ENCODE results near the gene ZNF496. TPM values are rescaled to one million over a fixed set of nuclear protein-coding genes. Genes with fewer than 3 reads are reported as not detected.

The ZNF496 gene
- total and polyA plus RNA-seq, 9 of the 15 experiments (the other 6 are each of a cell fraction or from before 2014, with no cell fraction given), result 4.3 to 54.0 (median 31.3) TPM

DNA sequence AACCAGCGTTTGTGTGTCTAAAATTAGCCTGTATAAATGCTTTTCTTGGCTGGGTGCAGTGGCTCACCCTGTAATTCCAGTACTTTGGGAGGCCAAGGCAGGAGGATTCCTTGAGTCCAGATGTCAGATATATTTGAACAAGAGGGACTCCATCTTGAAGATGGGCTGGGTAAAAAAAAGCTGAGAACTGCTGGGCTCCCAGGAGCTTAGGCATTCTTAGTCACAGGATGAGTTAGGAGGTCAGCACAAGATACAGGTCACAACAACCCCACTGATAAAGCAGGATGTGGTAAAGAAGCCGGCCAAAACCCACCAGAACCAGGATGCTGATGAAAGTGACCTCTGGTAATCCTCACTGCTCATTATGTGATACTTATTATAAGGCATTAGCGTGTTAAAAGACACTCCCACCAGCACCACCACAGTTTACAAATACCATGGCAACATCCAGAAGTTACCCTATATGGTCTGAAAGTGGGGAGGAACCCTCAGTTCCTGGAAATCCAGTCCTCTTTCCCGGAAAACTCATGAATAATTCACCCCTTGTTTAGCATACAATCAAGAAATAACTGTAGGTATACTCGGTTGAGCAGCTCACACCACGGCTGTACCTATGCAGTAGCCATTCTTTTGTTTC is 36.2 kb upstream of the ZNF496 start (continued):
- TF ChIP-seq ZNF583 (CRISPR knock-in tag; IDR thresholded peaks at IDR 0.05), result peak; percentile 100
- TF ChIP-seq, protein P1, sequence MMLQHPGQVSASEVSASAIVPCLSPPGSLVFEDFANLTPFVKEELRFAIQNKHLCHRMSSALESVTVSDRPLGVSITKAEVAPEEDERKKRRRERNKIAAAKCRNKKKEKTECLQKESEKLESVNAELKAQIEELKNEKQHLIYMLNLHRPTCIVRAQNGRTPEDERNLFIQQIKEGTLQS (IDR thresholded peaks at IDR 0.05), result peak; percentile 49; the same call in 1 of the 2 replicates
- TF ChIP-seq, protein P1 (CRISPR knock-in tag; conservative IDR thresholded peaks at IDR 0.05), result no peak
- TF ChIP-seq MLX (CRISPR knock-in tag; conservative IDR thresholded peaks at IDR 0.05), result peak in 1 of 2 experiments; percentile 94; a peak in 2 of 4 replicates
- TF ChIP-seq SMARCA4 (IDR thresholded peaks at IDR 0.05), result peak; percentile 39; the same call in 1 of the 2 replicates
- 0 out of 2 replicates have a peak, but pooled peaks have one; percentile 15 for TF ChIP-seq ZNF384 (IDR thresholded peaks at IDR 0.05; ENCODE audit: low read depth, low read length)
- TF ChIP-seq ERF (CRISPR knock-in tag; IDR thresholded peaks at IDR 0.05), result peak; percentile 100
- no peak for TF ChIP-seq CCAR2 (IDR thresholded peaks at IDR 0.05; ENCODE audit: low read depth, low read length)
- no peak for TF ChIP-seq WHSC1 (IDR thresholded peaks at IDR 0.05; ENCODE audit: low read length)
- TF ChIP-seq NCOR1 (IDR thresholded peaks at IDR 0.05), result peak; percentile 21; the same call in 1 of the 2 replicates
- no peak for TF ChIP-seq ARID2 (IDR thresholded peaks at IDR 0.05)
- TF ChIP-seq ZFX (CRISPR knock-in tag; IDR thresholded peaks at IDR 0.05), result no peak
- peak; percentile 99 for TF ChIP-seq TSHZ1 (CRISPR knock-in tag; IDR thresholded peaks at IDR 0.05)
- TF ChIP-seq IFI16 (CRISPR knock-in tag; IDR thresholded peaks at IDR 0.05), result peak; percentile 93
- TF ChIP-seq, protein P2, sequence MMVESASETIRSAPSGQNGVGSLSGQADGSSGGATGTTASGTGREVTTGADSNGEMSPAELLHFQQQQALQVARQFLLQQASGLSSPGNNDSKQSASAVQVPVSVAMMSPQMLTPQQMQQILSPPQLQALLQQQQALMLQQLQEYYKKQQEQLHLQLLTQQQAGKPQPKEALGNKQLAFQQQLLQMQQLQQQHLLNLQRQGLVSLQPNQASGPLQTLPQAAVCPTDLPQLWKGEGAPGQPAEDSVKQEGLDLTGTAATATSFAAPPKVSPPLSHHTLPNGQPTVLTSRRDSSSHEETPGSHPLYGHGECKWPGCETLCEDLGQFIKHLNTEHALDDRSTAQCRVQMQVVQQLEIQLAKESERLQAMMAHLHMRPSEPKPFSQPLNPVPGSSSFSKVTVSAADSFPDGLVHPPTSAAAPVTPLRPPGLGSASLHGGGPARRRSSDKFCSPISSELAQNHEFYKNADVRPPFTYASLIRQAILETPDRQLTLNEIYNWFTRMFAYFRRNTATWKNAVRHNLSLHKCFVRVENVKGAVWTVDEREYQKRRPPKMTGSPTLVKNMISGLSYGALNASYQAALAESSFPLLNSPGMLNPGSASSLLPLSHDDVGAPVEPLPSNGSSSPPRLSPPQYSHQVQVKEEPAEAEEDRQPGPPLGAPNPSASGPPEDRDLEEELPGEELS (CRISPR knock-in tag; IDR thresholded peaks at IDR 0.05; ENCODE audit: borderline replicate concordance), result no peak
- peak; percentile 78 for TF ChIP-seq ID3 (CRISPR knock-in tag; IDR thresholded peaks at IDR 0.05)
- TF ChIP-seq ID3 (tag; IDR thresholded peaks at IDR 0.05), result peak; percentile 100
- no peak for TF ChIP-seq BRD9 (IDR thresholded peaks at IDR 0.05; ENCODE audit: low read depth, partially characterized antibody)
- TF ChIP-seq HINFP (tag; conservative IDR thresholded peaks at IDR 0.05; ENCODE audit: low read depth), result 0 out of 2 replicates have a peak, but pooled peaks have one; percentile 20
